IPS DF 6.9 (cell line): Measurements from ENCODE around the gene PACSIN2.

Experiments
- DNase-seq: peaks from one replicate; pipeline ENCODE4 v3.0.0-alpha.2; 2013; ENCODE audit warnings: low read depth, low spot score
- H3K27ac ChIP-seq: one replicate; pipeline ENCODE4 v1.5.1; 2013; ENCODE audit warnings: low read length, control low read depth
- H3K27me3 ChIP-seq: 2 replicates; pipeline ENCODE4 v1.6.1; 2013; ENCODE audit warnings: mild to moderate bottlenecking, low read length; ENCODE audit not compliant: control insufficient read depth, insufficient read depth
- H3K36me3 ChIP-seq: 2 replicates; pipeline ENCODE4 v1.6.1; 2013; ENCODE audit warnings: low read length; ENCODE audit not compliant: control insufficient read depth, insufficient read depth
- H3K4me1 ChIP-seq: 2 replicates; pipeline ENCODE4 v1.6.1; 2013; ENCODE audit warnings: low read length; ENCODE audit not compliant: control insufficient read depth, insufficient read depth
- H3K4me3 ChIP-seq: 2 replicates; pipeline ENCODE4 v1.5.1; 2013; ENCODE audit warnings: mild to moderate bottlenecking, low read length
- H3K9me3 ChIP-seq: 2 replicates; pipeline ENCODE4 v1.6.1; 2013; ENCODE audit warnings: low read length, inconsistent platforms; ENCODE audit not compliant: control insufficient read depth, insufficient read depth
- WGBS: extraction: QIAGEN DNeasy Blood & Tissue Kit; methylation state at CpG from one replicate; pipeline ENCODE4 v1.1.7; 2013; ENCODE audit warnings: mixed read lengths, missing lambda C conversion rate; ENCODE audit not compliant: insufficient read length, insufficient coverage; 5-methylcytosine and 5-hydroxymethylcytosine counted together

PACSIN2 gene

GRCh38 chr22:42866100-42866499, 148.8 kb downstream of the PACSIN2 start:
- no CpG with 5 or more reads among the region's 7 CpGs for WGBS
- no peak overlapping the region for H3K4me3 ChIP-seq
- H3K4me1 ChIP-seq, result peaks cover 2% of the 10 kb centered on the region; the same call in 1 of the 2 replicates
- DNase-seq, result no peak
- peaks cover 3% of the 10 kb centered on the region for H3K36me3 ChIP-seq
- H3K27me3 ChIP-seq, result no peaks in the 10 kb centered on the region
- H3K27ac ChIP-seq, result no peak overlapping the region
- no peaks in the 10 kb centered on the region for H3K9me3 ChIP-seq

- no peak for DNase-seq
- H3K27ac ChIP-seq, result no peak overlapping the region
- no peak overlapping the region for H3K4me3 ChIP-seq
- no peaks in the 10 kb centered on the region for H3K27me3 ChIP-seq
- peaks cover 2% of the 10 kb centered on the region; the same call in 1 of the 2 replicates for H3K4me1 ChIP-seq
- H3K9me3 ChIP-seq, result no peaks in the 10 kb centered on the region
- no peaks in the 10 kb centered on the region for H3K36me3 ChIP-seq
- no CpG with 5 or more reads among the region's 8 CpGs for WGBS
Observed at GRCh38 chr22:42865536-42865935, 149.4 kb downstream of the PACSIN2 start.

GRCh38 chr22:42863349-42863961, 151.5 kb downstream of the PACSIN2 start:
- no CpG with 5 or more reads among the region's 4 CpGs for WGBS
- no peak for DNase-seq
- Histone ChIP-seq H3K27ac (no peak overlapping the region), H3K36me3 (no peaks in the 10 kb centered on the region), H3K9me3 (no peaks in the 10 kb centered on the region), H3K4me3 (no peak overlapping the region), H3K27me3 (no peaks in the 10 kb centered on the region), H3K4me1 (0 out of 2 replicates have a peak, but pooled peaks cover 2% of the 10 kb centered on the region)

- Histone ChIP-seq H3K4me3 (no peak overlapping the region), H3K9me3 (no peaks in the 10 kb centered on the region), H3K27ac (no peak overlapping the region), H3K4me1 (no peaks in the 10 kb centered on the region), H3K36me3 (no peaks in the 10 kb centered on the region), H3K27me3 (no peaks in the 10 kb centered on the region)
- DNase-seq, result no peak
- no CpG with 5 or more reads among the region's 7 CpGs for WGBS
Observed at GRCh38 chr22:42862045-42862734, 152.8 kb downstream of the PACSIN2 start.

GRCh38 chr22:42860968-42861367, 154.0 kb downstream of the PACSIN2 start:
- Histone ChIP-seq H3K4me3 (no peak overlapping the region), H3K36me3 (no peaks in the 10 kb centered on the region), H3K9me3 (no peaks in the 10 kb centered on the region), H3K27me3 (no peaks in the 10 kb centered on the region; the same call in 1 of the 2 replicates), H3K4me1 (no peaks in the 10 kb centered on the region), H3K27ac (no peak overlapping the region)
- no CpG with 5 or more reads among the region's 4 CpGs for WGBS
- DNase-seq, result no peak

- DNase-seq, result no peak
- no peaks in the 10 kb centered on the region for H3K4me1 ChIP-seq
- H3K27ac ChIP-seq, result no peak overlapping the region
- no peaks in the 10 kb centered on the region; the same call in 1 of the 2 replicates for H3K27me3 ChIP-seq
- no peaks in the 10 kb centered on the region for H3K9me3 ChIP-seq
- no peaks in the 10 kb centered on the region for H3K36me3 ChIP-seq
- WGBS, result no CpG with 5 or more reads among the region's 14 CpGs
- H3K4me3 ChIP-seq, result no peak overlapping the region
Observed at GRCh38 chr22:42857845-42858481, 157.0 kb downstream of the PACSIN2 start.

GRCh38 chr22:42856865-42857704, 157.9 kb downstream of the PACSIN2 start, which contains the start of gene ARFGAP3:
TSS of gene ARFGAP3 (minus strand) at chr22:42857273. CDS start at chr22:42857182, 91 bp downstream.
- no peaks in the 10 kb centered on the region; the same call in 1 of the 2 replicates for H3K27me3 ChIP-seq
- no peaks in the 10 kb centered on the region for H3K4me1 ChIP-seq
- H3K9me3 ChIP-seq, result no peaks in the 10 kb centered on the region
- no peaks in the 10 kb centered on the region for H3K36me3 ChIP-seq
- no peak within 1 kb of the TSS for H3K27ac ChIP-seq
- H3K4me3 ChIP-seq, result peak within 1 kb of the TSS; percentile 70; the same call in 1 of the 2 replicates
- DNase-seq, result peak; percentile 66
- WGBS, result no CpG with 5 or more reads among the region's 111 CpGs

- H3K27ac ChIP-seq, result no peak overlapping the region
- no peak for DNase-seq
- no peaks in the 10 kb centered on the region for H3K4me1 ChIP-seq
- H3K36me3 ChIP-seq, result no peaks in the 10 kb centered on the region
- H3K4me3 ChIP-seq, result peak overlapping the region; percentile 70; the same call in 1 of the 2 replicates
- WGBS, result no CpG with 5 or more reads among the region's 44 CpGs
- H3K9me3 ChIP-seq, result no peaks in the 10 kb centered on the region
- no peaks in the 10 kb centered on the region; the same call in 1 of the 2 replicates for H3K27me3 ChIP-seq
Observed at GRCh38 chr22:42856179-42856864, 158.6 kb downstream of the PACSIN2 start.

GRCh38 chr22:42855721-42856120, 159.2 kb downstream of the PACSIN2 start:
- no peak overlapping the region for H3K4me3 ChIP-seq
- H3K27me3 ChIP-seq, result no peaks in the 10 kb centered on the region; the same call in 1 of the 2 replicates
- DNase-seq, result no peak
- H3K9me3 ChIP-seq, result no peaks in the 10 kb centered on the region
- no peaks in the 10 kb centered on the region for H3K4me1 ChIP-seq
- no CpG with 5 or more reads among the region's 4 CpGs for WGBS
- H3K36me3 ChIP-seq, result no peaks in the 10 kb centered on the region
- no peak overlapping the region for H3K27ac ChIP-seq
